GM13977 (cell line): Measurements from ENCODE around the gene SYNRG.

Experiments
- DNase-seq: peaks from one replicate; pipeline ENCODE4 v3.0.0; 2012; ENCODE audit warnings: low spot score
- CTCF ChIP-seq: IDR thresholded peaks from 2 replicates; pipeline ENCODE4 v1.5.1; 2012; ENCODE audit warnings: mild to moderate bottlenecking, control low read depth; ENCODE audit not compliant: insufficient read depth; ENCODE audit errors: extremely low read depth, missing control alignments
- in situ Hi-C: fragments of 300-500 bp; cut with MboI; formaldehyde crosslinking; loops from one replicate; pipeline ENCODE4 v1.12.0; 2022; ENCODE audit warnings: low sequenced_read_pairs, low pct_unique_long_range_greater_than_20kb, mixed read lengths, inconsistent platforms; ENCODE audit not compliant: unreplicated experiment

SYNRG gene

DNA sequence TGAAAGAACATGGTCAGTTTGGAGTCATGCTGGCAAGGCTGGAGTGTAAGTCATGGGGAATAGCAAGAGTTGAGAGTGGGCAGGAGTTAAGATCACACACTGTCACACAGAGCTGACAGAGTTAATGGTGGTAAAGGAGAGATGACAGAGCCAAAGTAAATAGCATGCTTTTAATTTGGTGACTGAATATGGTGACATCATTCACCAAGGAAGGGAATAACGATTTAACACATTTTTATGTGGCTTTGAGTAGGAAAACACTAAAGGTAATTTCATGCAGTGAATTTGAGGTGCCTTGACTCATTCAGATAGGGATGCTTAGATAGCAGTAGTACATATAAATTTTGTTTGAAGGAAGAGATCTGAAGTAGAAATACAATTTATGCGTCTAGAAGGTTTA, 42.1 kb downstream of the SYNRG start:
- no peak for TF ChIP-seq CTCF
- in situ Hi-C loops = no loop called here
- no peak for DNase-seq

DNA sequence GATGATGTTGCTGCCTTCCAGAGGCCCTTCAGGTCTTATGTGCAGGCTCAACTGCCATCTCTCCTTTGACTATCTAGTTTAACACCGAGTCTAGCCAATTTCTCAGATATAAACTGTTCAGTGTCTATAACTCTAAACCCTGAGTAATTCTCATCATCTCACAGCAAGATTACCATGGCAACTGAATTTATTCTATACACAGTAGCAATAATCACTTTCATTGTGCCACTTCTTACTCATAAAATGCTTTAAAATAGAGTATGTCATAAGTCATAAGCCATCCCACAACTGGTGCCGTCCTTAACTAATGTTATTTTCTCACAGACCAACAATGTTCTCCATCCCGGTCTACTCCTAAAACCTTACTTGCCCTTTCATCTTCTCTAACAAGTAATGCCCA, 45.0 kb downstream of the SYNRG start:
- no peak for TF ChIP-seq CTCF

GRCh38 chr17:37562016-37562745, 47.0 kb downstream of the SYNRG start:
- in situ Hi-C loops = no loop called here
- no peak for DNase-seq

More for the DNA sequence above, 45.0 kb downstream of the SYNRG start:
- DNase-seq = no peak
- in situ Hi-C loops = no loop called here

DNA sequence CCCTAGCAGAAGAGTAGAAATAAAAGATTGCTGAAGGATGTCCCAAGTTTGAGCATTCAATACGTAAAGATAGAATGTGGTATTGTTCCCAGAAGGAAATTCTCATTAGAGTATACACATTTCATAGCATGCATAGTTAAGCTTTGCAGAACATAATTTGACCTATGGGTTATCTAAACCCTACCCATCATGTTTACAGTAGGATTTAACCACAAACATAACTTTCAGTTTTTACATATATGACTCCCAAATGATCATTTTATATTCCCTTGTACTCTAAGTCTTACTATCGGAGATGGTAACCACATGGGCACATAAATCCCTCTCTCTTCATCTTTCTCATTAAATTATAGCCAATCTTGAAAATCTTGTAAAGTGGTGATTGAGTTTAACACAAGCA, 50.9 kb downstream of the SYNRG start:
- in situ Hi-C loops = no loop called here
- DNase-seq = no peak
- no peak for TF ChIP-seq CTCF

More at GRCh38 chr17:37562016-37562745, 47.0 kb downstream of the SYNRG start:
- no peak for TF ChIP-seq CTCF

GRCh38 chr17:37557482-37557881, 51.7 kb downstream of the SYNRG start:
- in situ Hi-C loops = no loop called here
- TF ChIP-seq CTCF = no peak
- DNase-seq = no peak

DNA sequence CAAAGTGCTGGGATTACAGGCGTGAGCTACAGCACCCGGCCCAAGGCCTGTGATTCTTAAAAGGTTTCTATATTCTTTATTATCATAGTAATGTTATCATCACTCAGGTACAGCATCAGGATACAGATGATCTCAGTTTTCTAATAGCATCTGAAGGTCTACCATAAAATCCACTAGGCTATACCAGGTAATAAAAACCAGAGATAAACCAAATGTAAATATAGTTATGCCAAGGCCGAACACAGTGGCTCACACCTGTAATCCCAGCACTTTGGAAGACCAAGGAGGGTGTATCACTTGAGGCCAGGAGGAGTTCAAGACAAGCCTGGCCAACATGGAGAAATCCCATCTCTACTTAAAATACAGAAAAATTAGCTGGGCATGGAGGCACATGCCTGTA, 53.8 kb downstream of the SYNRG start:
- in situ Hi-C loops = no loop called here
- TF ChIP-seq CTCF = no peak

More for the DNA sequence above, 53.8 kb downstream of the SYNRG start:
- no peak for DNase-seq
